ENCODE measurements around the gene RBBP4. TPM values are rescaled to one million over a fixed set of nuclear protein-coding genes. Genes with fewer than 3 reads are reported as not detected.
A peak's percentile ranks its signal among the peaks of the same experiment; 100 is the strongest.

Gene RBBP4
- polyA plus RNA-seq, 1 donor from 2014 or later, result 270 TPM

DNA sequence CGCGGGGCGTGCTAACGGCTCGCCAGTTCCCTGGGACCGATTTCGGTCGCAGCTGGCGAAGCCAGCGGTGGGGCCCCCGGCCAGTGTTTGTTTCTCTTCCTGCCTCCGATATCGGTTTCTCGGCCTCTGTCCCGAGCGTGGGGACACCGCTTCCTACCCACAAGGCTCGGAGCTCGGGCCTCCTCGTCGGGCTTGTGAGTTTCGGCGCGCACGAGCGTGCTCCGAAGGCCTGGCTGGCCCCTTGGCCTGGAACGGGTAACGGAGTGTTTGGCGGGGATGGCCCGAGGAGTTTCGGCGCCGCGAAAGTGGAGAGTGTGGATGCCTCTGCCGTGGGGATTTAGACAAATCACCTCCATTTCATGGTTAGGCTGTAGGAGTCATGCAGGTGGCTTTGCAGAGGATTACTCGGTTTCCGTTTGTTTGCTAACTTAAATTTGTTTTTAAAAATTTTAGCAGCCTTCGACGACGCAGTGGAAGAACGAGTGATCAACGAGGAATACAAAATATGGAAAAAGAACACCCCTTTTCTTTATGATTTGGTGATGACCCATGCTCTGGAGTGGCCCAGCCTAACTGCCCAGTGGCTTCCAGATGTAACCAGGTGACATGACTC is 559 bp downstream of the RBBP4 start:
- Histone ChIP-seq H3K36me3 (ENCODE audit: insufficient read depth, low read length) (no peaks in the 10 kb centered on the region), H3K4me2 (ENCODE audit: low read length) (peak overlapping the region; percentile 72), H3K9me3 (ENCODE audit: low read length) (no peaks in the 10 kb centered on the region), H3K27ac (ENCODE audit: low read length) (peak overlapping the region; percentile 100), H3K79me2 (replicated peaks; ENCODE audit: insufficient read depth, low read length) (peaks cover 69% of the 10 kb centered on the region), H3K9me2 (ENCODE audit: insufficient read depth, low read length) (no peaks in the 10 kb centered on the region), H3K9ac (ENCODE audit: low read length) (peak overlapping the region; percentile 98), H4K20me1 (ENCODE audit: insufficient read depth) (no peaks in the 10 kb centered on the region), H2AFZ (ENCODE audit: low read depth, low read length) (peak overlapping the region; percentile 82), H3K27me3 (ENCODE audit: insufficient read depth, low read depth, low read length) (no peaks in the 10 kb centered on the region), H3F3A (ENCODE audit: insufficient read depth, low read length, poor library complexity, severe bottlenecking) (peaks cover 4% of the 10 kb centered on the region), H3K4me3 (ENCODE audit: low read length) (peak overlapping the region; percentile 74)
- TF ChIP-seq SMC3 (conservative IDR thresholded peaks at IDR 0.05; ENCODE audit: poor library complexity) (peak; percentile 15), POLR2AphosphoS5 (IDR thresholded peaks at IDR 0.05) (no peak), MXI1 (conservative IDR thresholded peaks at IDR 0.05; ENCODE audit: poor library complexity, severe bottlenecking) (peak; percentile 47), REST (IDR thresholded peaks at IDR 0.05; ENCODE audit: borderline replicate concordance) (peak; percentile 7)

- peaks cover 76% of the 10 kb centered on the region for H3K79me2 ChIP-seq (replicated peaks; ENCODE audit: insufficient read depth, low read length)
- H3K9me3 ChIP-seq (ENCODE audit: low read length), result no peaks in the 10 kb centered on the region
- TF ChIP-seq TAF1 (IDR thresholded peaks at IDR 0.05; ENCODE audit: low read depth) (no peak), EP300 (conservative IDR thresholded peaks at IDR 0.05; ENCODE audit: poor library complexity, severe bottlenecking) (no peak), POLR2AphosphoS5 (IDR thresholded peaks at IDR 0.05) (no peak), REST (IDR thresholded peaks at IDR 0.05; ENCODE audit: borderline replicate concordance) (no peak), EZH2 (IDR thresholded peaks at IDR 0.05; ENCODE audit: borderline replicate concordance, insufficient read depth, low read length, poor library complexity, severe bottlenecking) (no peak), SMC3 (conservative IDR thresholded peaks at IDR 0.05; ENCODE audit: poor library complexity) (no peak), RAD21 (conservative IDR thresholded peaks at IDR 0.05) (no peak), MXI1 (conservative IDR thresholded peaks at IDR 0.05; ENCODE audit: poor library complexity, severe bottlenecking) (no peak), CTCF (IDR thresholded peaks at IDR 0.05; ENCODE audit: poor library complexity, severe bottlenecking) (no peak)
- no peak overlapping the region for H2AFZ ChIP-seq (ENCODE audit: low read depth, low read length)
- no peaks in the 10 kb centered on the region for H3K9me2 ChIP-seq (ENCODE audit: insufficient read depth, low read length)
- peak overlapping the region; percentile 72 for H3K4me2 ChIP-seq (ENCODE audit: low read length)
- H3K9ac ChIP-seq (ENCODE audit: low read length), result peak overlapping the region; percentile 98
- no peaks in the 10 kb centered on the region for H3K27me3 ChIP-seq (ENCODE audit: insufficient read depth, low read depth, low read length)
- H3K36me3 ChIP-seq (ENCODE audit: insufficient read depth, low read length), result no peaks in the 10 kb centered on the region
- H3K4me3 ChIP-seq (ENCODE audit: low read length), result peak overlapping the region; percentile 74
- no peaks in the 10 kb centered on the region for H4K20me1 ChIP-seq (ENCODE audit: insufficient read depth)
- peak overlapping the region; percentile 100 for H3K27ac ChIP-seq (ENCODE audit: low read length)
- peaks cover 4% of the 10 kb centered on the region for H3F3A ChIP-seq (ENCODE audit: insufficient read depth, low read length, poor library complexity, severe bottlenecking)
Measured at GRCh38 chr1:32652244-32652962, 1.4 kb downstream of the RBBP4 start.
